H1 (cell line): Measurements from ENCODE around the gene ORC6. TPM values are rescaled to one million over a fixed set of nuclear protein-coding genes. Genes with fewer than 3 reads are reported as not detected.

Source experiments
- CBX8 ChIP-seq: fragments of 300-800, 300-1000 bp; sonication (generic); IDR thresholded peaks from 2 replicates; pipeline ENCODE4 v1.7.1; 2016; ENCODE audit warnings: low read depth, low read length, borderline replicate concordance
- CTCF ChIP-seq, 3 experiments: IDR thresholded peaks; 1 replicate in 2 of 3; 2 replicates in 1 of 3; pipeline versions ENCODE4 v1.5.1 to v1.6.1; 2011; ENCODE audit warnings: low read length in 3 of 3, mild to moderate bottlenecking in 3 of 3, inconsistent platforms in 2 of 3, low read depth in 1 of 3, moderate library complexity in 1 of 3; ENCODE audit not compliant: insufficient read depth in 1 of 3; ENCODE audit errors: control extremely low read depth in 1 of 3
- NRF1 ChIP-seq: IDR thresholded peaks from 2 replicates; pipeline ENCODE4 v1.6.1; 2011; ENCODE audit warnings: mild to moderate bottlenecking, low read depth, low read length, improper control_type of control experiment
- RFX5 ChIP-seq: IDR thresholded peaks from 2 replicates; pipeline ENCODE4 v1.6.1; 2011; ENCODE audit warnings: low read depth, low read length, improper control_type of control experiment, borderline replicate concordance
- SP2 ChIP-seq: IDR thresholded peaks from 2 replicates; pipeline ENCODE4 v1.6.1; 2012; ENCODE audit warnings: mild to moderate bottlenecking, low read length, inconsistent platforms
- SUZ12 ChIP-seq: fragments of 200-600 bp; sonication (generic); IDR thresholded peaks from 2 replicates; pipeline ENCODE4 v1.6.1; 2012; ENCODE audit warnings: mild to moderate bottlenecking, inconsistent platforms, low read length, moderate library complexity, mixed read lengths
- USF2 ChIP-seq: IDR thresholded peaks from 2 replicates; pipeline ENCODE4 v1.6.1; 2011; ENCODE audit warnings: low read length, improper control_type of control experiment
- ZNF274 ChIP-seq: IDR thresholded peaks from 2 replicates; pipeline ENCODE4 v1.7.0; 2012; ENCODE audit warnings: low read length, borderline replicate concordance; ENCODE audit errors: extremely low read depth
- polyA plus RNA-seq, 7 experiments: library from polyadenylated mRNA; depleted of rRNA in 3 of 7; stranded (reverse) in 5 of 7; unstranded in 2 of 7; fragments of >200 nt in 5 of 7; fragments of 200-250 nt in 2 of 7; gene quantifications; 1 replicate in 5 of 7; 2 replicates in 1 of 7; 4 replicates in 1 of 7; pipeline versions ENCODE4 v1.2.1 to v1.2.3, GENCODE V29; 2011 to 2013; ENCODE audit warnings: missing spikeins in 2 of 7, mixed read lengths in 2 of 7
- total RNA-seq: library from RNA; stranded (reverse); fragmentation: NEBNext Ultra II Directional; extraction: Animal tissue kit (Norgen Biotek cat#: 25700); gene quantifications from 2 replicates; pipeline ENCODE4 v1.2.1, GENCODE V29; 2021

ORC6 gene
- total and polyA plus RNA-seq, 2 of the 8 experiments (the other 6 are each of a cell fraction or from before 2014, with no cell fraction given): 41.8 to 67.4 TPM

- TF ChIP-seq CTCF (IDR thresholded peaks at IDR 0.05; ENCODE audit: control extremely low read depth in 1 of 3, insufficient read depth in 1 of 3, low read depth in 1 of 3, low read length in 3 of 3): no peak
- no peak for TF ChIP-seq CBX8
- no peak for TF ChIP-seq SUZ12
- TF ChIP-seq RFX5: no peak
- TF ChIP-seq NRF1: no peak
- TF ChIP-seq SP2: no peak
- no peak for TF ChIP-seq ZNF274
- TF ChIP-seq USF2: no peak
Observed at GRCh38 chr16:46701615-46702014, 12.2 kb downstream of the ORC6 start (continued).
